Uterus (tissue), 4 donors: ENCODE results near the gene COG3. TPM values are rescaled to one million over a fixed set of nuclear protein-coding genes. Genes with fewer than 3 reads are reported as not detected.

Source experiments
- DNase-seq, 2 donors: peaks; one replicate each; pipeline ENCODE4 v3.0.0-alpha.2; 2019 to 2020
- H3K27ac ChIP-seq, 2 donors: fragments of 200-600 bp; sonication (generic); 1 replicate in 1 of 2; 2 replicates in 1 of 2; pipeline ENCODE4 v1.5.1; 2016 to 2018
- H3K27me3 ChIP-seq, 2 donors: fragments of 200-600 bp; sonication (generic); one replicate each; pipeline ENCODE4 v1.5.1; 2018 to 2019; ENCODE audit warnings: control low read depth in 1 of 2
- H3K36me3 ChIP-seq, 2 donors: fragments of 200-600 bp; sonication (generic); one replicate each; pipeline ENCODE4 v1.5.1; 2019; ENCODE audit warnings: control low read depth in 1 of 2
- H3K4me1 ChIP-seq, 2 donors: fragments of 200-600 bp; sonication (generic); one replicate each; pipeline ENCODE4 v1.5.1; 2018 to 2019; ENCODE audit warnings: control low read depth in 1 of 2
- H3K4me3 ChIP-seq, 2 donors: fragments of 200-600 bp; sonication (generic); 1 replicate in 1 of 2; 2 replicates in 1 of 2; pipeline ENCODE4 v1.5.1; 2018 to 2019; ENCODE audit warnings: mild to moderate bottlenecking in 1 of 2
- H3K9me3 ChIP-seq, 2 donors: fragments of 200-600 bp; sonication (generic); one replicate each; pipeline ENCODE4 v1.5.1; 2019; ENCODE audit warnings: control low read depth in 1 of 2
- POLR2A ChIP-seq, 2 donors: fragments of 450-650 bp; IDR thresholded peaks; one replicate each; pipeline ENCODE4 v1.6.1; 2016; ENCODE audit warnings: antibody characterized with exemption in 2 of 2, mild to moderate bottlenecking in 1 of 2, moderate library complexity in 1 of 2
- intact Hi-C: fragments of 100-400 bp; cut with DNase I; formaldehyde crosslinking; loops from one replicate; pipeline ENCODE4 v1.15.1; 2023; ENCODE audit warnings: low total_unique reads
- total RNA-seq, 4 donors: library from RNA; depleted of rRNA in 3 of 4; stranded (reverse); fragments of >200 nt in 3 of 4; gene quantifications; one replicate each; pipeline versions ENCODE4 v1.1.0 to v1.2.4, GENCODE V29; 2014 to 2023
- TF ChIP-seq, protein P1 (sequence below), 4 experiments: fragments of 200-600 bp in 2 of 4; fragments of 450-650 bp in 2 of 4; sonication (generic) in 2 of 4; IDR thresholded peaks; one replicate each; pipeline ENCODE4 v1.5.1; 2016 to 2019; ENCODE audit warnings: antibody characterized with exemption in 4 of 4, mild to moderate bottlenecking in 2 of 4, moderate library complexity in 1 of 4
- donor health status: DM: yes; HTN: yes; CAD: no.

Gene COG3
- total RNA-seq, 4 donors from 2014 or later = 26.2 to 57.4 (median 36.5) TPM

DNA sequence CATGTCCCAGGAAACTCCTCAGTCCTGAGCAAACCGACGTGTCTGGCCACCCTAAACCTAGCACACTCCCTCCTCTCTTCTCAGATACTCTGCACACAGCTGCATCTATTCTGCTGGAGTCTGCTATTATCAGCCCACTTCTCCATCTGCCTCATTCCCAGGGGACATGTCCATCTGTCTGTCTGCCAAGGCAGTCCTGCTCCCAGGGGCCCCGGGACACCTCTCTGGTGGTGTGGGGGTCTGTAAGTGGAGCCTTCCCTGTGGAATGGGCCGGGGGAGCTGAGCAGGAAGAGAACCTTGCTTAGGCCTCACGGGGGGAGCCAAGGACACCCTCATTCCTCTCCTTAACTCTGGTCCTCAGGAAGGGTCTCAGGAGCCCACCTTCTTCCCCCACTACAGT lies 78.1 kb downstream of the COG3 start:
- Histone ChIP-seq H3K4me3 (no peak overlapping the region), H3K27me3 (no peaks in the 10 kb centered on the region), H3K36me3 (no peaks in the 10 kb centered on the region), H3K4me1 (no peaks in the 10 kb centered on the region), H3K27ac (no peak overlapping the region), H3K9me3 (no peaks in the 10 kb centered on the region)
- intact Hi-C loops = no loop called here
- no peak for TF ChIP-seq POLR2A (IDR thresholded peaks at IDR 0.05)
- TF ChIP-seq, protein P1, sequence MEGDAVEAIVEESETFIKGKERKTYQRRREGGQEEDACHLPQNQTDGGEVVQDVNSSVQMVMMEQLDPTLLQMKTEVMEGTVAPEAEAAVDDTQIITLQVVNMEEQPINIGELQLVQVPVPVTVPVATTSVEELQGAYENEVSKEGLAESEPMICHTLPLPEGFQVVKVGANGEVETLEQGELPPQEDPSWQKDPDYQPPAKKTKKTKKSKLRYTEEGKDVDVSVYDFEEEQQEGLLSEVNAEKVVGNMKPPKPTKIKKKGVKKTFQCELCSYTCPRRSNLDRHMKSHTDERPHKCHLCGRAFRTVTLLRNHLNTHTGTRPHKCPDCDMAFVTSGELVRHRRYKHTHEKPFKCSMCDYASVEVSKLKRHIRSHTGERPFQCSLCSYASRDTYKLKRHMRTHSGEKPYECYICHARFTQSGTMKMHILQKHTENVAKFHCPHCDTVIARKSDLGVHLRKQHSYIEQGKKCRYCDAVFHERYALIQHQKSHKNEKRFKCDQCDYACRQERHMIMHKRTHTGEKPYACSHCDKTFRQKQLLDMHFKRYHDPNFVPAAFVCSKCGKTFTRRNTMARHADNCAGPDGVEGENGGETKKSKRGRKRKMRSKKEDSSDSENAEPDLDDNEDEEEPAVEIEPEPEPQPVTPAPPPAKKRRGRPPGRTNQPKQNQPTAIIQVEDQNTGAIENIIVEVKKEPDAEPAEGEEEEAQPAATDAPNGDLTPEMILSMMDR (IDR thresholded peaks at IDR 0.05) = no peak
- DNase-seq = no peak

DNA sequence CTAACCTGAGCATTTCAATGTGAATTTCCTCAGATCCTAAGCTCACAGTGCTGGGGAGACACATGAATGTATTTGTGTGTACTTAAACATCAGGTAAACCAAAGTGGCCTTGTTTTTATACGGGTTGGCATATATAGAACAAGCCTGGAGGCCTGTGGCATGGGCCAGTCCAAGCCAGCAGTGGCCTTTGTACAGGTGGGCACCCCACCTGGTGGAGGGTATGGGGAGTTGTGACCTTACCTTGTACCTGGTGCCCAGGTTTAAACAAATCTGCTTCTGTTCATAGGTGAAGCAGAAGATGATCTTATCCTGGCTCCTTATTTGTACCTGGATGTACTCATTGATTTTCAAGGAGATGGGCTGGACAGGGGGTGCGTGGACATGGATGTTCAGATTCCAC lies 79.8 kb downstream of the COG3 start:
- TF ChIP-seq POLR2A (IDR thresholded peaks at IDR 0.05) = no peak
- TF ChIP-seq, protein P1 (IDR thresholded peaks at IDR 0.05) = no peak
- intact Hi-C loops = no loop called here
- DNase-seq = no peak
- no peaks in the 10 kb centered on the region for H3K4me1 ChIP-seq
- no peaks in the 10 kb centered on the region for H3K36me3 ChIP-seq
- no peak overlapping the region for H3K4me3 ChIP-seq
- H3K27ac ChIP-seq = no peak overlapping the region
- no peaks in the 10 kb centered on the region for H3K9me3 ChIP-seq
- no peaks in the 10 kb centered on the region for H3K27me3 ChIP-seq

DNA sequence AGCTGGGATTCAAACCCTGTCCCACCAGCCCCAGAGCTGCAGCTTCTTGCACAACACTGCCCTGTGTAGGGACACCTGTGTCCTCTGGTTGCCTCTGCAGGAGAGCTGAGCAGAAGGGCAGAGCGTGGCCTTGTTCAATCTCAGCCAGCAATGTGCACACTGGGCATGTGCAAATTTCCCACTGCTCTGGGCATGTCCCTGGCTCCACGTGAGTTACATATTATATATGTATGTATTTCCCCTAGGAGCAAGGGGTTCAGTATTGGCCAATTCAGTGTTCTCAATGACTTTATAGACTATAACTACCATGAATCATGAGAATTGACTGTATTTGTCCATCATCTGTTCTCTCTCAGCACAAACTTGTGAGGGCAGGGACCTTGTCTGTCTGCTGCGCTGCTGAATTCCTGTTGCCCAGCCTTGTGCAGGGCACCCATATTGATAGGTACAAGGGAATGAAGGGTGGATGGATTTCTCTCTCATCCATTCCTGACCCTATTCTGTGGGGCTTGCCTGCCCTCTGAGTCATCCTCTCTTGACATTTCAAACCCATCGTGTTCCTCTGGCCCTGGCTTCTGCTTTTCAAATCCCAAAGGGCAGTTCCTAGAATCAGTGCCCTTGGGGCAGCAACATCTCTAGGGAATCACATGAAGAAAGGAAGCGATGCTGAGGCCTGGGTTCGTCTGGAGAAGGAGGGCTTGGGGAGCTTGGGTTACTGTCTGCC lies 81.1 kb downstream of the COG3 start:
- no peaks in the 10 kb centered on the region for H3K4me1 ChIP-seq
- no peaks in the 10 kb centered on the region for H3K27me3 ChIP-seq
- DNase-seq = no peak
- no peak overlapping the region for H3K27ac ChIP-seq
- H3K4me3 ChIP-seq = no peak overlapping the region
- TF ChIP-seq, protein P1 (IDR thresholded peaks at IDR 0.05) = no peak
- TF ChIP-seq POLR2A (IDR thresholded peaks at IDR 0.05) = no peak
- no peaks in the 10 kb centered on the region for H3K9me3 ChIP-seq
- H3K36me3 ChIP-seq = no peaks in the 10 kb centered on the region
- intact Hi-C loops = no loop called here

DNA sequence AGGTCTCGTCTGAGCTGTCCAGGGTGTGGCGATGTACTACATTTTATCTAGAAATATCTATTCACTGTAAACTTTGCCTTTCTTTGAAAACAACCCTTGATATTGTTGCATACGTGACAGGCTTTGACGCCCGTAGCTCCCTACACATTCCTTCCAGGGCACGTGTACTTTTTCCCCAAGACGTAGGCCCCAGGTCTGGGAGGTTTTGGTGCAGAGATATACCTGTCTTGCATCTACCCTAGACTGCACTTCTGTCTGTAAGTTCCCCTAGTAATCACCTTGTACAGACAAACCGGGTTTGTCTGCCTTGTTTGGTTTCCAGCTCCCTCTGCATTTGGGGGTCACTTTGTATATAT lies 81.6 kb downstream of the COG3 start:
- no peak for TF ChIP-seq POLR2A (IDR thresholded peaks at IDR 0.05)
- TF ChIP-seq, protein P1 (IDR thresholded peaks at IDR 0.05) = no peak
- no peak overlapping the region for H3K4me3 ChIP-seq
- no peaks in the 10 kb centered on the region for H3K27me3 ChIP-seq
- no peak for DNase-seq
- H3K36me3 ChIP-seq = no peaks in the 10 kb centered on the region
- intact Hi-C loops = no loop called here
- H3K27ac ChIP-seq = no peak overlapping the region
- no peaks in the 10 kb centered on the region for H3K4me1 ChIP-seq
- H3K9me3 ChIP-seq = no peaks in the 10 kb centered on the region

DNA sequence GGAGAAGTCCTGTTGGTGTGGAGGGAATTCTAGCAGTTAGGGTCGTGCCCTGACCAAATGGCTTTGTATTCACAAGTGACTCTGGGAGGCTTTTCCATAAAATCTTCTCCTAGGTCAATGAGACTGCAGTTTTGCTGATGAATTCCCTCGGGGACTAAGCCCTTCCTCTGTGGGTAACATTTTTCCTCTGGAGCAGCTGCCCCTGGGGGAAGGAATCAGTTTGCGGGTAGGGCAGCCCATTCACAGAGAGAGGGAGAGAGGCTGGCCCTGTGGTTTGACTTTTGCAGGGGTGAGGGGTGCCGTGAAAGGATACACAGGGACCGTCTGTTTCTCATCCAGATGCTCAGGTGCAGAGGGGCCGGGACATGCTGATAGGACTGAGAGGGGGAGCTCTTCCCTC lies 83.5 kb downstream of the COG3 start:
- Histone ChIP-seq H3K36me3 (no peaks in the 10 kb centered on the region), H3K9me3 (no peaks in the 10 kb centered on the region), H3K4me1 (no peaks in the 10 kb centered on the region), H3K27ac (no peak overlapping the region), H3K4me3 (no peak overlapping the region), H3K27me3 (no peaks in the 10 kb centered on the region)
- intact Hi-C loops = no loop called here
- no peak for DNase-seq
- TF ChIP-seq, protein P1 (IDR thresholded peaks at IDR 0.05) = no peak
- TF ChIP-seq POLR2A (IDR thresholded peaks at IDR 0.05) = no peak
